Stimulated activated effector memory CD8-positive, alpha-beta T cell treated with anti-CD3 and anti-CD28 coated beads, Interleukin-12 subunit alpha, Interleukin-12 subunit beta, amount 100 ng/mL, for 72 hours (primary cell): ENCODE data around the gene BEND6.
"Not testable (repeated sequence)": the region's sequence is repeated elsewhere in the genome, so short reads cannot be mapped to it uniquely, and the experiment has no call there.

Experiments
- ATAC-seq: fragments of 150-1000 bp; cut with Tn5 transposase; 2 replicates; pipeline ENCODE4 v1.10.0; 2021
- DNase-seq, 2 donors: peaks; one replicate each; pipeline ENCODE4 v3.0.0; 2021 to 2022; ENCODE audit warnings: low spot score in 2 of 2
- H3K27ac Mint-ChIP-seq: one replicate; pipeline ENCODE4 v1.8.0; 2022; ENCODE audit warnings: mild to moderate bottlenecking, mixed read lengths
- H3K36me3 Mint-ChIP-seq: one replicate; pipeline ENCODE4 v1.8.0; 2022; ENCODE audit warnings: mild to moderate bottlenecking, mixed read lengths
- H3K4me1 Mint-ChIP-seq: one replicate; pipeline ENCODE4 v1.8.0; 2022; ENCODE audit warnings: mixed read lengths
- H3K4me3 Mint-ChIP-seq: one replicate; pipeline ENCODE4 v1.8.0; 2022; ENCODE audit warnings: mild to moderate bottlenecking, mixed read lengths
- H3K9me3 Mint-ChIP-seq: one replicate; pipeline ENCODE4 v1.8.0; 2022; ENCODE audit warnings: mixed read lengths

Gene BEND6

GRCh38 chr6:57024321-57024720, 69.4 kb downstream of the BEND6 start:
- ATAC-seq (no peak), DNase-seq (no peak)
- Mint-ChIP-seq H3K4me1 (no peaks in the 10 kb centered on the region), H3K9me3 (peaks cover 15% of the 10 kb centered on the region), H3K36me3 (no peaks in the 10 kb centered on the region), H3K27ac (no peak overlapping the region), H3K4me3 (no peak overlapping the region)

DNA sequence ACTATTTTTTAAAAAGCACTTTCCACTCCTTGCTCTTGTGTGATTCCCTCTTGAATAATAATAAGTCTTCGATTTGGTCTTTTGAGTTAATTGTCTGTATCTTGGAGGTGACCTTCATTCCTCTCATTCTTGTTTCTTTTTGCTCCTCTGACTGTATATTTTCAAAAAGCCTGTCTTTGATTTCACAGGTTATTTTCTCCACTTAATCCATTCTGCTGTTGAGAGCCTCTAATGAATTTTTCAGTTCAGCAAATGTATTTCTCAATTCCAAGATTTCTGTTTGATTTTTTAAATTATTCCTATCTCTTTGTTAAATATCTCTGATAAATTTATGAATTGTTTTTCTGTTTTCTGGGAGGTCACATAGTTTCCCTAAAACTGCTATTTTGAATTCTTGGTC, 69.9 kb downstream of the BEND6 start:
- Mint-ChIP-seq H3K4me3 (no peak overlapping the region), H3K4me1 (no peaks in the 10 kb centered on the region), H3K9me3 (peaks cover 15% of the 10 kb centered on the region), H3K36me3 (no peaks in the 10 kb centered on the region), H3K27ac (no peak overlapping the region)
- no peak for ATAC-seq
- DNase-seq: no peak

DNA sequence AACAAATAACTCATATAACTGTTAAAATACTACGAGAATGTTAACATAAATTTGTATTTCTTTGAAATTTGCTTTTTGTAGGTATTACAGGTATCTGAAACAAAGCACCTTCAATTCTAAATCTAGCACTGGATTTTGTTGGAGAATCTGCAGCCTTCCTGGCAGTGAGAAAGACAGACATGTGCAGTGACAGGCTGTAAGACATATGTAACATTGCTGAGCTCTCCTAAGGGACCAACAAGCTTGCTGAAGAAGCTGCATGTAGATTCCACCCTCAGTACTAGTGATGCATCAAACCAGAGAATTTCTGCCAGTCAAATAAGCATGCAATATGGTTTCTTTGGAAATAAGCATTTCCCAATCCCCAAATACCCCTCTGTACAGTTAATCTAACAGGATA, 71.1 kb downstream of the BEND6 start:
- Mint-ChIP-seq H3K4me3 (no peak overlapping the region), H3K36me3 (no peaks in the 10 kb centered on the region), H3K4me1 (no peaks in the 10 kb centered on the region), H3K27ac (no peak overlapping the region), H3K9me3 (peaks cover 15% of the 10 kb centered on the region)
- DNase-seq (no peak), ATAC-seq (no peak)

- no peaks in the 10 kb centered on the region for H3K36me3 Mint-ChIP-seq
- no peak for ATAC-seq
- H3K4me1 Mint-ChIP-seq: no peaks in the 10 kb centered on the region
- DNase-seq: no peak
- H3K4me3 Mint-ChIP-seq: no peak overlapping the region
- H3K9me3 Mint-ChIP-seq: peaks cover 15% of the 10 kb centered on the region
- H3K27ac Mint-ChIP-seq: no peak overlapping the region
These were observed 72.4 kb downstream of the BEND6 start for GRCh38 chr6:57027301-57027700.

DNA sequence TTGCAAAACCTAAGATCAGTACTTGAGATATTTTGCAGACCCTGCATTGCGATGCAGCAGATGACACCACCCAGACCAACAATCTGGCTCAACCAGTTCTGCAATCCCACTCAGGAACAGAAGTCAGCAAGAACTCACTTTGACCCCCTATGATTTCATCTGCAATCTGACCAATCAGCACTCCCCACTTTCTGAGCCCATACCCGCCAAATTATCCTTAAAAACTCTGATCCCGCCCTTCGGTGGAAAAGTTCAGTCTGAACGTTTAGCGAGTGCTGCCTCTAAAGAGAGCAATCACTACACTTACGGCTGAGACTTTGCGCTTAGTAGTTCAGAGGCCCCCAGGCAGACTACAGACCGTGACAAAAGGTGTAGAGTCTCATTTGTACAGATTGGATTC, 74.3 kb downstream of the BEND6 start:
- Mint-ChIP-seq H3K4me1 (no peaks in the 10 kb centered on the region), H3K4me3 (no peak overlapping the region), H3K9me3 (peaks cover 11% of the 10 kb centered on the region), H3K36me3 (no peaks in the 10 kb centered on the region), H3K27ac (no peak overlapping the region)
- ATAC-seq (no peak), DNase-seq (no peak)

- H3K27ac Mint-ChIP-seq: no peak overlapping the region
- H3K9me3 Mint-ChIP-seq: no peaks in the 10 kb centered on the region
- no peak for DNase-seq
- no peak for ATAC-seq
- no peak overlapping the region for H3K4me3 Mint-ChIP-seq
- no peaks in the 10 kb centered on the region for H3K4me1 Mint-ChIP-seq
- no peaks in the 10 kb centered on the region for H3K36me3 Mint-ChIP-seq
These were observed 78.3 kb downstream of the BEND6 start for GRCh38 chr6:57033228-57033627.

GRCh38 chr6:57035549-57035948, 80.6 kb downstream of the BEND6 start:
- H3K9me3 Mint-ChIP-seq: no peaks in the 10 kb centered on the region
- H3K36me3 Mint-ChIP-seq: no peaks in the 10 kb centered on the region
- no peak overlapping the region for H3K27ac Mint-ChIP-seq
- ATAC-seq: no peak
- no peak overlapping the region for H3K4me3 Mint-ChIP-seq
- DNase-seq: no peak
- no peaks in the 10 kb centered on the region for H3K4me1 Mint-ChIP-seq

GRCh38 chr6:57038906-57039305, 84.0 kb downstream of the BEND6 start:
- H3K9me3 Mint-ChIP-seq: no peaks in the 10 kb centered on the region
- DNase-seq (no peak), ATAC-seq (no peak)
- no peaks in the 10 kb centered on the region for H3K36me3 Mint-ChIP-seq
- no peak overlapping the region for H3K27ac Mint-ChIP-seq
- no peaks in the 10 kb centered on the region for H3K4me1 Mint-ChIP-seq
- no peak overlapping the region for H3K4me3 Mint-ChIP-seq

DNA sequence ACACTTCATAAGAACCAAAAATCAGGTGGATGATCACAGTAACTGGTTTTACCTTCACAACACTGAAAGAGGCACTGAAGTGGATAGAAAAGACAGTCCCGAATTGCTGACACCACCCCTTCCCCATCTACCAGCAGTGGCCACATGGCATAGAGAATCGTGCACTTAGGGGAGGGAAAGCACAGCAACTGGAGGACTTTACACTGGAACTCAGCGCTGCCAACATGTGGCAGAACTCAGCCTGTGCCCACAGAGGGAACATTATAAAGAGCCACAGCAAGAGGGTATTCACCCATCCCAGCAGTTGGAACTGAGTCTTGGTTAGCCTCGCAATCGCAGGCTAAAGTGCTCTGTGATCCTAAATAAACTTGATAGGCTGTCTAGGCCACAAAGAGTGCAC, 85.1 kb downstream of the BEND6 start:
- no peak for DNase-seq
- Mint-ChIP-seq H3K36me3 (no peaks in the 10 kb centered on the region), H3K4me1 (no peaks in the 10 kb centered on the region), H3K4me3 (no peak overlapping the region), H3K9me3 (no peaks in the 10 kb centered on the region), H3K27ac (no peak overlapping the region)
- ATAC-seq: no peak

DNA sequence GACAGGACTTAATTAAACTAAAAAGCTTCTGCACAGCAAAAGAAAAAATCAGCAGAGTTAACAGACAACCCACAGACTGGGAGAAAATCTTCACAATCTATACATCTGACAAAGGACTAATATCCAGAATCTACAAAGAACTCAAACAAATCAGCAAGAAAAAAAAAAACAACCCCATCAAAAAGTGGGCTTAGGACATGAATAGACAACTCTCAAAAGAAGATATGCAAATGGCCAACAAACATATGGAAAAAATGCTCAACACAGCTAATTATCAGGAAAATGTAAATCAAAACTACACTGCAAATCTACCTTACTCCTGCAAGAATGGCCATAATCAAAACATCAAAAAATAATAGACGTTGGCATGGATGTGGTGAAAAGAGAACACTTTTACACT, 89.2 kb downstream of the BEND6 start:
- H3K36me3 Mint-ChIP-seq: peaks cover 13% of the 10 kb centered on the region
- DNase-seq, H3K27ac Mint-ChIP-seq, H3K9me3 Mint-ChIP-seq, H3K4me3 Mint-ChIP-seq, ATAC-seq: not testable (repeated sequence)
- peaks cover 13% of the 10 kb centered on the region for H3K4me1 Mint-ChIP-seq

DNA sequence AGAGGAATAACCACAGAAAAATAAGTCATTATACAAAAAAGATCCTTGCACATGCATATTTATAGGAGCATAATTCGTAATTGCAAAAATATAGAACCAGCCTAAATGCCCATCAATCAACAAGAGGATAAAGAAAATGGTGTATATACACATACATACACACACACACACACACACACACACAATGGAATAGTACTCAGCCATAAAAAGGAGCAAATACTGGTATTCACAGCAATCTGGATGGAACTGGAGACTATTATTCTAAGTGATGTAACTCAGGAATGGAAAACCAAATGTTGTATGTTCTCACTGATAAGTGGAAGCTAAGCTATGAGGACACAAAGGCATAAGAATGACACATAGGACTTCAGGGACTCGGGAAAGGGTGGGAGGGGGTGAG, 89.7 kb downstream of the BEND6 start:
- peaks cover 18% of the 10 kb centered on the region for H3K36me3 Mint-ChIP-seq
- DNase-seq (no peak), ATAC-seq (no peak)
- H3K9me3 Mint-ChIP-seq: no peaks in the 10 kb centered on the region
- H3K27ac Mint-ChIP-seq: no peak overlapping the region
- H3K4me1 Mint-ChIP-seq: peaks cover 18% of the 10 kb centered on the region
- H3K4me3 Mint-ChIP-seq: no peak overlapping the region

- H3K4me1 Mint-ChIP-seq: peaks cover 21% of the 10 kb centered on the region
- DNase-seq (peak; percentile 59 to 88), ATAC-seq (peak; percentile 95)
- H3K27ac Mint-ChIP-seq: peak within 1 kb of the TSS; percentile 94
- H3K9me3 Mint-ChIP-seq: not testable (repeated sequence)
- peaks cover 38% of the 10 kb centered on the region for H3K36me3 Mint-ChIP-seq
- peak within 1 kb of the TSS; percentile 89 for H3K4me3 Mint-ChIP-seq
These were observed 91.7 kb downstream of the BEND6 start, which contains the start of gene KIAA1586 for GRCh38 chr6:57046332-57047256. KIAA1586 (plus strand) TSS chr6:57046693; CDS start chr6:57046756, 63 bp downstream.

DNA sequence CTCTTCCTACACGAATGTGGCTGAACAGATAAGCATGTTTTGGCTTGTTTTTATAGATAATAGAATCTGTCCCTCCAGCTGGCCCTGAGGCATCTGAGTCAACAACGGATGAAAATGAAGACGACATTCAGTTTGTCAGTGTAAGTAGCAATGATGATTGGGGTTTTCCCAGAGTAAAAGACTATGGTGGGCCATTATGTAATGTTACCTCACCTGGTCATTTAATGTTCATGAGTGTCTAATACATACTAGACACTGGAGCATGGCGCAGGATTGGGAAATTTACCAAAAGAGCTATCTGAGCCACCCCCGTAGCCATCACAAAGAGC, 92.3 kb downstream of the BEND6 start:
- H3K4me3 Mint-ChIP-seq, H3K27ac Mint-ChIP-seq: not testable (repeated sequence)
- H3K4me1 Mint-ChIP-seq: peaks cover 21% of the 10 kb centered on the region

DNA sequence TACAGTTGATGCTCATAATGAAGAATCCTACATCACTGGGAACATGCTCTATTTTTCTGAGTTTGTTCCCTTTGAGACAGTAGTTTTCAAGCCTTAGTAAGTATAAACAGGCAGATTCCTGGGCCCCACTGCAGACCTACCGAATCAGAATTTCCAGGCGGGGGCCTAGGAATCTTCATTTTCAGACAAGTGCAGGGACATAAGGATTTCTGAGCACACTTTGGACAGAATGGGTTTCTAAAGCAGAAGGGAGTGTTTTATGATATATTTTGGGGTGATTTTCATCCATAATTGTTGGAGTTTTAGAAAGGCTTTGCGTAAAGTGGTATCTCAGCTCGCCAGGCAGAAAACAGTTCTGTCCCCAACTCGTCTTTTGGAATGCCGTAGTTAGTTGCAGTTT, 93.0 kb downstream of the BEND6 start:
- H3K4me1 Mint-ChIP-seq: peaks cover 21% of the 10 kb centered on the region
- peaks cover 51% of the 10 kb centered on the region for H3K36me3 Mint-ChIP-seq
- peak overlapping the region; percentile 82 for H3K27ac Mint-ChIP-seq
- not testable (repeated sequence) for DNase-seq, H3K9me3 Mint-ChIP-seq, ATAC-seq
- peak overlapping the region; percentile 58 for H3K4me3 Mint-ChIP-seq

More for the DNA sequence above, 92.3 kb downstream of the BEND6 start:
- ATAC-seq: peak; percentile 57
- not testable (repeated sequence) for H3K9me3 Mint-ChIP-seq, DNase-seq
- H3K36me3 Mint-ChIP-seq: peaks cover 45% of the 10 kb centered on the region

GRCh38 chr6:57048577-57048976, 93.7 kb downstream of the BEND6 start:
- H3K27ac Mint-ChIP-seq: no peak overlapping the region
- H3K9me3 Mint-ChIP-seq: no peaks in the 10 kb centered on the region
- no peak for DNase-seq
- no peak for ATAC-seq
- H3K4me3 Mint-ChIP-seq: peak overlapping the region; percentile 58
- H3K4me1 Mint-ChIP-seq: peaks cover 21% of the 10 kb centered on the region
- H3K36me3 Mint-ChIP-seq: peaks cover 58% of the 10 kb centered on the region

DNA sequence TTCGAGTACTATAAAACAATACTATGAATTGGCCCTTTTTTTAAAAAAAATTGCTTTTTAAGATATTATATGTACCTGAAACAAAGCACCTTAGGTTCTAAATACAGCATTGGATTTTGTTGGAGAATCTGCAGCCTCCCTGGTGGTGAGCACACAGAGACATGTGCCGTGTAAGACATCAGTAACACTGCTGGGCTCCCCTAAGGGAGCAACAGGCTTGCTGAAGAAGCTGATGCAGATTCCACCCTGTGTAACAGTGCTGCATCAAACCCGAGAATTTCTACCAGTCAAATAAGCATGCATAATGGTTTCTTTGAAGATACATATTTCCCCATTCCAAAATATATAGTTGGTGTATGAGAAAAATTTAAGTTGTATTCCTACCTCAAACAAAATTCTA, 108.9 kb downstream of the BEND6 start:
- H3K36me3 Mint-ChIP-seq: peaks cover 71% of the 10 kb centered on the region
- DNase-seq: no peak
- no peak overlapping the region for H3K4me3 Mint-ChIP-seq
- no peak for ATAC-seq
- no peak overlapping the region for H3K27ac Mint-ChIP-seq
- H3K9me3 Mint-ChIP-seq: no peaks in the 10 kb centered on the region
- H3K4me1 Mint-ChIP-seq: no peaks in the 10 kb centered on the region
